K562 (cell line): Measurements from ENCODE around the gene S100P. TPM values are rescaled to one million over a fixed set of nuclear protein-coding genes. Genes with fewer than 3 reads are reported as not detected.

ENCODE experiments used
- CUX1 ChIP-seq: fragments of 200-800 bp; sonication (Bioruptor generic); IDR thresholded peaks from 2 replicates; pipeline ENCODE4 v1.6.1; 2016; ENCODE audit warnings: missing genetic modification characterization, missing compliant biosample characterization
- FOXA1 ChIP-seq: fragments of 450-650 bp; IDR thresholded peaks from 2 replicates; pipeline ENCODE4 v1.6.1; 2016; ENCODE audit warnings: mild to moderate bottlenecking, borderline replicate concordance
- IRF9 ChIP-seq: fragments of 450-650 bp; IDR thresholded peaks from 2 replicates; pipeline ENCODE4 v1.6.1; 2016; ENCODE audit warnings: missing biosample characterization, missing genetic modification characterization
- RBM17 ChIP-seq: fragments of 200-400 bp; formaldehyde crosslinking; IDR thresholded peaks from 2 replicates; pipeline ENCODE4 v1.6.1; 2017; ENCODE audit warnings: low read depth, mild to moderate bottlenecking, low read length, borderline replicate concordance
- RBM39 ChIP-seq: fragments of 200-400 bp; formaldehyde crosslinking; optimal IDR thresholded peaks from 2 replicates; pipeline ENCODE3; 2018; ENCODE audit warnings: low read depth, low read length
- RERE ChIP-seq: sonication (generic); formaldehyde crosslinking; IDR thresholded peaks from 2 replicates; pipeline ENCODE4 v1.8.0; 2023; ENCODE audit warnings: missing genetic modification reagents, mild to moderate bottlenecking, borderline replicate concordance
- SRSF1 ChIP-seq: fragments of 200-400 bp; formaldehyde crosslinking; IDR thresholded peaks from 2 replicates; pipeline ENCODE4 v1.6.1; 2017; ENCODE audit warnings: mild to moderate bottlenecking, low read depth, low read length, moderate library complexity
- ZNF121 ChIP-seq: sonication (generic); formaldehyde crosslinking; conservative IDR thresholded peaks from 2 replicates; pipeline ENCODE4 v1.8.0; 2022; ENCODE audit warnings: missing genetic modification reagents
- ZNF507 ChIP-seq: conservative IDR thresholded peaks from 2 replicates; pipeline ENCODE4 v1.6.1; 2017; ENCODE audit warnings: missing genetic modification characterization, missing compliant biosample characterization
- polyA plus RNA-seq, 8 experiments: library from polyadenylated mRNA; depleted of rRNA in 4 of 8; stranded (reverse) in 5 of 8; unstranded in 3 of 8; fragments of >200 nt; fragmentation: Nextera tagmentation in 2 of 8; fragmentation: Illumina TruSeq in 1 of 8; extraction: Ambion mirVana in 2 of 8; extraction: Trizol in 1 of 8; gene quantifications; 2 replicates each; pipeline versions ENCODE4 v1.2.1 to v1.2.3, GENCODE V29; 2011 to 2014; ENCODE audit warnings: inconsistent platforms in 1 of 8, missing spikeins in 1 of 8
- total RNA-seq, 7 experiments: library from RNA; depleted of rRNA in 6 of 7; stranded (reverse); fragments of >200 nt in 6 of 7; fragmentation: Illumina TruSeq in 2 of 7; extraction: Trizol in 2 of 7; gene quantifications; 2 replicates each; pipeline versions ENCODE4 v1.2.1 to v1.2.3, GENCODE V29; 2011 to 2021; ENCODE audit warnings: low replicate concordance in 1 of 7

S100P gene
- total and polyA plus RNA-seq, 9 of the 15 experiments (the other 6 are each of a cell fraction or from before 2014, with no cell fraction given) = 4.1 to 23.8 (median 7.5) TPM

GRCh38 chr4:6709230-6710114, 15.8 kb downstream of the S100P start, which contains the start of gene MRFAP1L1 (continued):
- TF ChIP-seq RERE = 0 out of 2 replicates have a peak, but pooled peaks have one; percentile 53
- no peak for TF ChIP-seq IRF9
- no peak for TF ChIP-seq CUX1 (CRISPR knock-in tag)
- no peak for TF ChIP-seq SRSF1
- no peak for TF ChIP-seq FOXA1
- no peak for TF ChIP-seq RBM17
- TF ChIP-seq ZNF121 (CRISPR knock-in tag) = no peak
- TF ChIP-seq ZNF507 = no peak
- no peak for TF ChIP-seq RBM39
